ENCODE data around the gene SGPP1.
"Not testable (repeated sequence)": the region's sequence is repeated elsewhere in the genome, so short reads cannot be mapped to it uniquely, and the experiment has no call there.

SGPP1 gene
- 19.7 to 20.3 reads per million in 2 experiments for total RNA-seq

DNA sequence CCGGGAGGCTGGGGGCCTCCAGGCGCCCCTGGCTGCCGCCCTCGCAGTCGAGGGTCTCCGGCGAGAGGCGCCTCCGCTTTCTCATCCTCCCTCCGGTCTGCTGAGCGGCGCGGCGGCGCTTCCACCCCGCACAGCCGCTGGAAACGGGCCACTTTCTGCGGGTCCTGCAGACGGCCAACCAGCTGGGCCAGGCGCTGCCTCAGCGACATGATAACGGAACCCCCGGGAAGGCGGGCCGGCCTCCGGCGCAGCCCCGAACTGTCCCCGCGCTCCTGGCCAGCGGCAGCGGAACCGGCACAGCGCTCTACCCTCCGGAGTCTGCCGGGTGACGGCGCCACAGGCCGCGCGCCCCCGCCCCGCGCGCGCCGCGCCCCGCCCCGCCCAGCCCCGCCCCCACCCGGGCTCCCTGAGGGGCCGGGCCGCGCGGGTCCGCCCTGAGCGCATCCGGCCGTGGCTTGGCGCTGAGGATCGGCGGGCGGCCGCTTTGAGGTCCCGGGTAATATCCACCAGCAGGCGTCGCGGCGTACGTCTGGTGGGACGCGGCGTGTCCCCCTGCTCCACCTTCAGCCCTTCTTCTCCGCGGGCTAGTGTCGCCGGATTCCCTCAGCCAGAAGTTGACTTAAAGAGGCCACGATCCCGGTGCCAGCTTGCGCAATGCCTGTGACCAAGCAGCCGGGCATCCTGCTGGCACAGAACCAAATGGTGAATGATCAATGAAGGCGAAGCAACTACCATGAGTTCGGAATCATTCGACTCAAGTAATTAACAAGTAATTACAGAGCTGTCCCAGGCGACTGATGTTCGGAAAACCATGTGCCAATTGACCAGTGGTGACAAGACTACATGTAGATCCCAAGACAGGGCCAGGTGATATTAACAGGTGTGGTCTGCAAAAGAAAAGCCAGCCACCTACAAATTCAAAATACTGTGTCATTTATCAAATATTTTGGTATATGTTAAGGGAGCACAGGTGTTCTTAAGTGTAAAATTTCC is at the start of gene SGPP1:
Gene SGPP1, minus strand, starts transcription at position 330 of the 993 bp plus-strand sequence. Its CDS starts 121 bp downstream, at position 209.
- DNase-seq (ENCODE audit: low read depth) = peak; percentile 59

GRCh38 chr14:63777024-63777423 is 49.2 kb upstream of the SGPP1 start:
- DNase-seq (ENCODE audit: low read depth) = no peak

DNA sequence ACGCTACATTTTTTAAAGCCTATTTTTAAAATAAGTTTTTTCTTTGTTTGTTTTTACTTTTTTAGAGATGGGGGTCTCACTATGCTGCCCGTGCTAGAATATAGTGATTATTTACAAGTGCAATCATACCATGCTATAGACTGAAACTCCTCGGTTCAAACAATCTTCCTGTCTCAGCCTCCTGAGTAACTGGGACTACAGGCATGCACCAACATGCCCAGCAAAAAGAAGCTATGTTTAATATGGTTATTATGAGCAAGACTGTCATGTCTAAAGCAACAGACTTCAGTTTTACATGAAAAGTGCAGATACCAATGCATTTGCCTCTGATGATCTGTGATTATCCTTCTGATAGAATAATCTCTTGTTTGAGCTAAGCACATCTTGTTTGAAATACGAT is 45.6 kb upstream of the SGPP1 start:
- no peak for DNase-seq (ENCODE audit: low read depth)

- DNase-seq (ENCODE audit: low read depth) = peak; percentile 38
Measured at GRCh38 chr14:63770187-63770807, 42.4 kb upstream of the SGPP1 start.

DNA sequence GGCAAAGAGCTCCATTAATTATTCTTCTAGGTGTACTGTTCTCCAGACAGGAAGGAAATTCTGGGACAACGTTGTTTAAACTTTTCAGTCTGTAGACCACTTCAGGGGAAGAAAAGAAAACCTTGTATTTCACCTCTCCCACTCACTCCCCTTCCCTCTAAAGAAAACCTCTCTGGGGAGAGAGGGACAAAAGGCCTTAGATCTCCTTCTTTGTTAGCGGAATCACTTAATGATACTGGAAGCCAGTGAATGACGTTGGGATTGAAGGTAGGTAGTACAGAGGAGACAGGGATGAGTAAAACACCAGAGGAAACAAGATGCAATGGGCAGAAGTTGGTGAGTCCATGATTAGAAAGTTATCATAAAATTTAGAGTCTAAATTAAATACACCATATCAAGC is 38.7 kb upstream of the SGPP1 start:
- DNase-seq (ENCODE audit: low read depth) = no peak

- DNase-seq (ENCODE audit: low read depth) = no peak
Measured at GRCh38 chr14:63764620-63765139, 36.8 kb upstream of the SGPP1 start.

DNA sequence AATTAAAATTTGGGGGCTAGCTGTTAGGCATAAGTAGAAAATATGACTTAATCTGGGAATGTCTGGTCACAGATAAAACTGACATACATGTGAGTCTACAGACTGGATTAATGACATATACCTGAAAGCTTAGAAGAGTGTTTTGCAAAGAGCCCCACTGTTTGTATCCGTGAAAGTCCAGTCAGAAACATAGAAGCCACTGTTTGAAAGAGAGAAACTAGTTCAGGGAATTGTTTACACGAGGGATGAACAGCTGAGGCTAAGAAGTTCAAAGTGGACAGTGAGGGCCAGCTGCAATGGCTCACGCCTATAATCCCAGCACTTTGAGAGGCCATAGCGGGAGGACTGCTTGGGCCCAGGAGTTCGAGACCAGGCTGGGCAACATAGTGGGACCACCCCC is 36.2 kb upstream of the SGPP1 start:
- no peak for DNase-seq (ENCODE audit: low read depth)

DNA sequence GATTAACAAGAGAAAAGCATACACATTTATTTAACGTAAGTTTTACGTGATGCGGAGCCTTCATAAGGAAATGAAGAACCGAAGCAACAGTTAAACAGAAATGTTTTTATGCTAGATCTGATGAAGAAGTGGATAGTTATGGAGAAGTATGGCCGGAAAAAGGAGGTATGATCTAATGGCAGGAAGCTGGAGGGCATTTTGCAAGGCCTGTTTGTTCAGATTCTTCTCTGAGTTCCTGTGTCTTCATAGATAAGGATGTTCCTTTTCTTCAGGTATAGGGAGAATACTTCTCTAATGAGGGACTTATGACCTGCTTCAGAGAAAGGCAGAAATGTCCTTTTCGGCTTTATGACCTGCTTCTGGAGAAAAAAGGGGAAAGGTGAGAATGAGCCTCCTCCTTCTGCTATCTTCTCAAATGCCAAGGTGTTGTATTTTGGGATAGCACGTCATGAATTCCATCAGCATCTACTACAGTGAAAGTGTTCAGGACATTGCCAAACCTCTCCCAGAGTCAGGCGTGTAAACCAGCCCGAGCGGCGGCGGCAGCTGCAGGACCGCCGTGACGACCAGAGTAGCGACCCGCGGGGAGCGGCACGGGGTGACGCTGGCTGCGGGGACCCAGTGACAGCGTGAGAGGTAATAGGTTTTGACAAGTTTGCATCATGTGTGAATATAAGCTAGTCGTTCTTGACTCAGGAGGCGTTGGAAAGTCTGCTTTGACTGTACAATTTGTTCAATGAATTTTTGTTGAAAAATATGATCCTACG is 33.7 kb upstream of the SGPP1 start:
- no peak for DNase-seq (ENCODE audit: low read depth)

DNA sequence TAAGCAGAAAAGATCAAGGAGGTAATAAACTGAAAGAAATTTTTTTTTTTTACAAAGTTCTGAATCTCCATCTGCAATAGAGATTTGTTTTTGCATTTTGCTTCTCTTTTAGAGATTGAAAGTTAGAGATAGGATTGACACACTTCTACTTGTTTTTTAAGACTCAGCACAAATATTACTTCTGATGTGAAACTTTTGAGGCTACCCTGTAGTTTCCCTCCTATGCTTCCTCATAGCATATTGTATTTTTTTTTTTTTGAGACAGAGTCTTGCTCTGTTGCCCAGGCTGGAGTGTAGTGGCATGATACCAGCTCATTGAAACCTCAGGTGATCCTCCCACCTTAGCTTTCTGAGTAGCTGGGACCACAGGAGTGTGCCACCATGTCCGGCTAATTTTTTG is 32.1 kb upstream of the SGPP1 start:
- DNase-seq (ENCODE audit: low read depth) = no peak

DNA sequence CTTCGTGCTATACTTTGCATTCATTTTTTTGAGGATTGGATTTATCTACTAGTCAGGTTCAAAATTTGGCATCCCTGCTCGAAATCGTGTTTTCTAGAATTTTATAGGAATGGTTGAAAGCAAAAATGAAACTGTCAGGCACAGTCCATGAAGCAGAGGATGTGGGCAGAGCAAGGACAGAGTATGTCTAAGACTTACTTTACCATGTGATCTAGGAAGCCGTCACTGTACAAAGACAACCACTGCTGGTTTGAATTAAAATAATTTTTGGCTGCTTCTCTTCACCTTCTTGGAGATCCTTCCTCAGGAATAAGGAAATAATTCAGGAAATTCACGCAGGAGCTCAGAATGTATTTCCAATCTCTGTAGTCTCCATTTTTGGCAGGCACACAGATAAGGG is 31.6 kb upstream of the SGPP1 start:
- no peak for DNase-seq (ENCODE audit: low read depth)

DNA sequence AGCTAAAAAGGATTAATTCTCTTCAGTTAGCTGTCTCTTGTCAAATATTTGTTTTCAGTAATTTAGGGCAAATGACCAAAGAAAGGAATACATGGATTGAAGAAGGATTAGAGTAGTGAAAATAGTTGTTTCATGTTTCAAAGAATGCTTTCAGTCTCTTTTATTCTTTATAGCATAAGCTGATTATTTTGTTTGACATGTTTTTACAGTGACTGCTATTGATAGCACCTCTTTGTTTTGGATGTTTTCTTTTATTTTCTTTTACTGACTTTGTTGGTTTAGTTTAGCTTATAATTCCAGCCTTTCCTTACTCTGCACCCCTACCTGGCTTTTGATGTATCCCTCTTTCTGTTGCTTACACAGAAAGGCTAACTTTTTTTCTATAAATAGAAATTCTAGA is 29.3 kb upstream of the SGPP1 start:
- no peak for DNase-seq (ENCODE audit: low read depth)

- DNase-seq (ENCODE audit: low read depth) = no peak
Measured at GRCh38 chr14:63752449-63753169, 24.7 kb upstream of the SGPP1 start.

DNA sequence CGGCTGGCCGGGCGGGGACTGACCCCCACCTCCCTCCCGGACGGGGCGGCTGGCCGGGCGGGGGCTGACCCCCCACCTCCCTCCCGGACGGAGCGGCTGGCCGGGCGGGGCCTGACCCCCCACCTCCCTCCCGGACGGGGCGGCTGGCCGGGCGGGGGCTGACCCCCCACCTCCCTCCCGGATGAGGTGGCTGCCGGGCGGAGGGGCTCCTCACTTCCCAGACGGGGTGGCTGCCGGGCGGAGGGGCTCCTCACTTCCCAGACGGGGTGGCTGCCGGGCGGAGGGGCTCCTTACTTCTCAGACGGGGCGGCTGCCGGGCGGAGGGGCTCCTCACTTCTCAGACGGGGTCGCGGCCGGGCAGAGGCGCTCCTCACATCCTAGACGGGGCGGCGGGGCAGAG is 23.2 kb upstream of the SGPP1 start:
- not testable (repeated sequence) for DNase-seq (ENCODE audit: low read depth)

DNA sequence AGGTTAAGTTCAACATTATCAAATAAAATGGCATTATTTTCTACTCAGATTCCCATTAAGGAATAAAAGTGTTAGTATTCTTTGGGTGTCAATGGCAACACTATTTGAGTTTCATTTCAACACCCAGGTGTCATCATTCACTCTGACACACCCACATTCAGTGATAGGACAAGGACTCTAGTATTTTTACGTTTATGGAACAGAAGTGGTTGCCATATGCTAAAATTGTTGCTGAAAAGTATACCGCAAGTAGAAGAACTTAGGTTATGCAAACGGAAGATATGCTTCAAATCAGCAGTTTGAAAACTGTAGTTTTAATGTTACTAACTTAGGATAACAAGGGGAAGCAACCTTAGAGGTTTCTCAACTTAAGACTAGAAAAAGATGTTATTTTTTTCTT is 20.0 kb upstream of the SGPP1 start:
- no peak for DNase-seq (ENCODE audit: low read depth)

- no peak for DNase-seq (ENCODE audit: low read depth)
Measured at GRCh38 chr14:63745858-63746425, 18.1 kb upstream of the SGPP1 start.

- no peak for DNase-seq (ENCODE audit: low read depth)
Measured at GRCh38 chr14:63745272-63745671, 17.4 kb upstream of the SGPP1 start.

DNA sequence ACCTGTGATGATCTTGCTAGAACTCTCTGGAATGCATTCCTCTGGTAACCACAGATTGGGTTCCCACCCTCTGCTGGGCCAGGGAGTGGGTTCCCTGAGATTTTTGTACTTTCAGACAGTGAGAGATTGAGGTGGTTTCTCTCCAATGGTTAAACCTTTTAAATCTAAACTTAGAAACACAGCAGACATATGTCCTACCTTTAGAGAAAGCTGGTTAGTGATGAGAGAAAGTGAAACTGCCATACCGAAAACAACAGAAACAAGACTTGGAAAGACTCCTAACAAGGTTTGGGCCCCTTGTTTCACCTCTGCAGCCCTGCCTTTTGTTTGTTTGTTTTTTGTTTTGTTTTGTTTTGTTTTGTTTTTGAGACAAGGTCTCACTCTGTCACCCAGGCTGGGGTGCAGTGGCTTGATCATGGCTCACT is 9.7 kb upstream of the SGPP1 start:
- no peak for DNase-seq (ENCODE audit: low read depth)

DNA sequence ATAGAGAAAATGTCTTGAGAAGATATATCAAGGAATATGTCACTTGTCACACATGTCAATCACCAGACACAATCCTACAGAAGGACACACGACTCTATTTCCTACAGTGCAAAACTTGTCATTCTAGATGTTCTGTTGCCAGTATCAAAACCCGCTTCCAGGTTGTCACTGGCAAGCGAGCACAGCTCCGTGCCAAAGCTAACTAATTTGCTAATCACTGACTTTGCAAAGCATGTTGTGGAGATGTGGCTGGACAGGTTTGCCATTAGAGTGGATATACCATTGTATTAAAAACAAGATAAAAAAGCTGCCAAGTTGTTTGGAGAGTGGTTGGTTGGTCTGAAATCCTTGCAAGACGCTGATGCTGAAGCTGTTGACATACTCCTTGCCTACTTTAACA is 7.9 kb upstream of the SGPP1 start:
- no peak for DNase-seq (ENCODE audit: low read depth)

DNA sequence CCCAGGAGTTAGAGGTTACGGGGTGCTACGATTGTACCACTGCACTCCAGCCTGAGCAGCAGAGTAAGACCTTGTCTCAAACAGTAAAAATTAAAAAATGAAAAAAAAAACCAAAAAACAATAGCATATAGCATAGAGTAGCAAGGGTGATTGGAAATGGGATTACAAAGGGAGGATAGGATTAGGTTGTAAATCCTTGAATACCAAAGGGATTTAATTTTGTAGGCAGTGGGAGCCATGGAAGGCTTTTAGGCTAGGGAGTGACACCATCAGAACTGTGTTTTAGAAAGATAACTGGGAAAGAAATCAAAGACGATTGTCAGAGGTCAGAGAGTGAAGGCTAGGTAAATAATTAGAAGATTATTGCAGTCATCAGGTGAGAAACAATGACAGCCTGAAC is 2.8 kb upstream of the SGPP1 start:
- DNase-seq (ENCODE audit: low read depth) = no peak

GRCh38 chr14:63727231-63727735 is 582 bp downstream of the SGPP1 start:
- DNase-seq (ENCODE audit: low read depth) = no peak

- DNase-seq (ENCODE audit: low read depth) = no peak
Measured at GRCh38 chr14:63726499-63726898, 1.4 kb downstream of the SGPP1 start.
